GM11168 (cell line): ENCODE measurements around the gene RNF213.

ENCODE experiments used
- in situ Hi-C: fragments of 300-500 bp; cut with MboI; formaldehyde crosslinking; loops from one replicate; pipeline ENCODE4 v1.12.0; 2022; ENCODE audit warnings: low sequenced_read_pairs; ENCODE audit not compliant: unreplicated experiment

The RNF213 gene

GRCh38 chr17:80362428-80363119, 101.9 kb downstream of the RNF213 start:
- in situ Hi-C loops: no loop called here

GRCh38 chr17:80363120-80363515, 102.5 kb downstream of the RNF213 start:
- in situ Hi-C loops: no loop called here

- in situ Hi-C loops: no loop called here
Observed at GRCh38 chr17:80363518-80364090, 103.0 kb downstream of the RNF213 start.

- in situ Hi-C loops: no loop called here
Observed at GRCh38 chr17:80364091-80364691, 103.5 kb downstream of the RNF213 start.

GRCh38 chr17:80365001-80365965, 104.6 kb downstream of the RNF213 start:
- in situ Hi-C loops: no loop called here

GRCh38 chr17:80365983-80366382, 105.3 kb downstream of the RNF213 start:
- in situ Hi-C loops: no loop called here

- in situ Hi-C loops: no loop called here
Observed at GRCh38 chr17:80367503-80367902, 106.9 kb downstream of the RNF213 start.

- in situ Hi-C loops: no loop called here
Observed at GRCh38 chr17:80371196-80371595, 110.5 kb downstream of the RNF213 start.

- in situ Hi-C loops: no loop called here
Observed at GRCh38 chr17:80372456-80372855, 111.8 kb downstream of the RNF213 start.

GRCh38 chr17:80372922-80373570, 112.4 kb downstream of the RNF213 start:
- in situ Hi-C loops: no loop called here

GRCh38 chr17:80374039-80374731, 113.5 kb downstream of the RNF213 start:
- in situ Hi-C loops: no loop called here

GRCh38 chr17:80374732-80375585, 114.3 kb downstream of the RNF213 start:
- in situ Hi-C loops: no loop called here

- in situ Hi-C loops: no loop called here
Observed at GRCh38 chr17:80376531-80376930, 115.9 kb downstream of the RNF213 start.

GRCh38 chr17:80377798-80378197, 117.1 kb downstream of the RNF213 start:
- in situ Hi-C loops: no loop called here

- in situ Hi-C loops: no loop called here
Observed at GRCh38 chr17:80379348-80379747, 118.7 kb downstream of the RNF213 start.

GRCh38 chr17:80380068-80380467, 119.4 kb downstream of the RNF213 start:
- in situ Hi-C loops: no loop called here

GRCh38 chr17:80380555-80381002, 119.9 kb downstream of the RNF213 start:
- in situ Hi-C loops: no loop called here

- in situ Hi-C loops: no loop called here
Observed at GRCh38 chr17:80381416-80381923, 120.8 kb downstream of the RNF213 start.
